ENCODE data around the gene GARRE1.
"Not testable (repeated sequence)": the region's sequence is repeated elsewhere in the genome, so short reads cannot be mapped to it uniquely, and the experiment has no call there.

The GARRE1 gene, protein sequence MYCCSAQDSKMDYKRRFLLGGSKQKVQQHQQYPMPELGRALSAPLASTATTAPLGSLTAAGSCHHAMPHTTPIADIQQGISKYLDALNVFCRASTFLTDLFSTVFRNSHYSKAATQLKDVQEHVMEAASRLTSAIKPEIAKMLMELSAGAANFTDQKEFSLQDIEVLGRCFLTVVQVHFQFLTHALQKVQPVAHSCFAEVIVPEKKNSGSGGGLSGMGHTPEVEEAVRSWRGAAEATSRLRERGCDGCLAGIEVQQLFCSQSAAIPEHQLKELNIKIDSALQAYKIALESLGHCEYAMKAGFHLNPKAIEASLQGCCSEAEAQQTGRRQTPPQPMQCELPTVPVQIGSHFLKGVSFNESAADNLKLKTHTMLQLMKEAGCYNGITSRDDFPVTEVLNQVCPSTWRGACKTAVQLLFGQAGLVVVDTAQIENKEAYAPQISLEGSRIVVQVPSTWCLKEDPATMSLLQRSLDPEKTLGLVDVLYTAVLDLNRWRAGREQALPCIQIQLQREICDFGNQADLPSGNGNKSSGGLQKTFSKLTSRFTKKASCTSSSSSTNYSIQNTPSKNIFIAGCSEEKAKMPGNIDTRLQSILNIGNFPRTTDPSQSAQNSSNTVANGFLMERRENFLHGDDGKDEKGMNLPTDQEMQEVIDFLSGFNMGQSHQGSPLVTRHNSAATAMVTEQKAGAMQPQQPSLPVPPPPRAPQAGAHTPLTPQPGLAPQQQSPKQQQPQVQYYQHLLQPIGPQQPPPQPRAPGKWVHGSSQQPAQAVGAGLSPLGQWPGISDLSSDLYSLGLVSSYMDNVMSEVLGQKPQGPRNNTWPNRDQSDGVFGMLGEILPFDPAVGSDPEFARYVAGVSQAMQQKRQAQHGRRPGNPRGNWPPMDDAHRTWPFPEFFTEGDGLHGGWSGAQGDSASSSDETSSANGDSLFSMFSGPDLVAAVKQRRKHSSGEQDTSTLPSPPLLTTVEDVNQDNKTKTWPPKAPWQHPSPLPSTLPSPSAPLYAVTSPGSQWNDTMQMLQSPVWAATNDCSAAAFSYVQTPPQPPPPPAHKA (N-terminal part only)

GRCh38 chr19:34254046-34254697, at the start of gene GARRE1:
GARRE1 (plus strand) TSS chr19:34254554; CDS start chr19:34300474, 45,920 bp downstream.
- no peak for DNase-seq (ENCODE audit: low read depth)

DNA sequence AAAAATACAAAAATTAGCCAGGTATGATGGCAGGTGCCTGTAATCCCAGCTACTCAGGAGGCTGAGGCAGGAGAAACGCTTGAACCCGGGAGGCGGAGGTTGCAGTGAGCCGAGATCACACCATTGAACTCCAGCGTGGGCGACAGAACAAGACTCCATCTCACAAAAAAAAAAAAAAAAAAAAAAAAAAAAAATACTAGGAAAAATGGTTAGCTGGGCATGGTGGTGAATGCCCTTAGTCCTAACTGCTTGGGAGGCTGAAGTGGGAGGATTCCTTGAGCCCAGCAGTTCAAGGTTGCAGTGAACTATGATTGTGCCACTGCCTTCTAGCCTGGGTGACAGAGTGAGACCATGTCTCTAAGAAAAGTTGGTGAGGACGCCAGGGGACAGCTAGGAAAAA, 49.0 kb upstream of the GARRE1 start:
- DNase-seq (ENCODE audit: low read depth), result not testable (repeated sequence)

DNA sequence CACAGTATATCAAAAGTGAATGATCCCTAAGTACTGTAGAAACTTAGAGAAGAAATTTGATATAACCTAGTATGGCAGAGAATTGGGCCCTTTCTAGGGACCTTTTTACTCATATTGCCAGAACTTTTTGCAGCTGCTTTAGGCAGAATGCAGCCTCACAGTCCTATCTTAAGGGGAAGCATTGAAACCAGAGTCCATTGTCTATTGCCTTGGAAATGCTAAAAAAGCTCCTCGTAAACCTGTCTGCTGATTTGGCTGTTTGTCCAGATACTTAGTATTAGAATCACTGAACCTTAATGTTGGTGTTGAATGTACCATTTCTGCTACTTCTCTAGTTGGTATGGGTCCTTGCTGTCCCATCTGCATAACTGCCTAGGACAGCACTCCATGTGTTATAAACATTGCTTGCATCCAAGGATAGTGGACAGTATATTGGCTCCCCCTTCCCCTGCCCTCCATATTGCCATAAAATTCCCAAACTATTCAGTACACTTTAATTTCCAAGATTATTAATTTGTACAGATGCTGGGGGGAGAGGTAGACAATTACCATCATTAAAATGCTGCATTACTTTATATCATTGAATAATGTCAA, 46.0 kb upstream of the GARRE1 start:
- DNase-seq (ENCODE audit: low read depth), result no peak

GRCh38 chr19:34209726-34210125, 44.6 kb upstream of the GARRE1 start:
- no peak for DNase-seq (ENCODE audit: low read depth)

- DNase-seq (ENCODE audit: low read depth), result no peak
Measured at GRCh38 chr19:34213283-34213682, 41.1 kb upstream of the GARRE1 start.

DNA sequence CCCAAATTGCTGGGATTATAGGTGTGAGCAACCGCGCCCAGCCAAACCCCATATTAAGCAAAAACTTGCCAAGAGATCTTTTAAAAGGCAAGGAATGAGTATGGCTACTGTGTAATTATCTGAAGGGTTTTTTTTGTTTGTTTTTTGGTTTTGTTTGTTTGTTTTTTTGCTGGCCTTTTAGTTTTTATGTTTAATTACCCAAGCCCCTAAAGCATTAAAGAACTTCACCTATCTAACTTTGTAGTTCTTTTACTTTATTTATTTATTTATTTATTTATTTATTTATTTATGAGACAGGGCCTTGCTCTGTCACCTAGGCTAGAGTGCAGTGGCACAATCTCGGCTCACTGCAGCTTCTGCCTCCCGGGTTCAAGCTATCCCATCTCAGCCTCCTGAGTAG, 40.3 kb upstream of the GARRE1 start:
- no peak for DNase-seq (ENCODE audit: low read depth)

DNA sequence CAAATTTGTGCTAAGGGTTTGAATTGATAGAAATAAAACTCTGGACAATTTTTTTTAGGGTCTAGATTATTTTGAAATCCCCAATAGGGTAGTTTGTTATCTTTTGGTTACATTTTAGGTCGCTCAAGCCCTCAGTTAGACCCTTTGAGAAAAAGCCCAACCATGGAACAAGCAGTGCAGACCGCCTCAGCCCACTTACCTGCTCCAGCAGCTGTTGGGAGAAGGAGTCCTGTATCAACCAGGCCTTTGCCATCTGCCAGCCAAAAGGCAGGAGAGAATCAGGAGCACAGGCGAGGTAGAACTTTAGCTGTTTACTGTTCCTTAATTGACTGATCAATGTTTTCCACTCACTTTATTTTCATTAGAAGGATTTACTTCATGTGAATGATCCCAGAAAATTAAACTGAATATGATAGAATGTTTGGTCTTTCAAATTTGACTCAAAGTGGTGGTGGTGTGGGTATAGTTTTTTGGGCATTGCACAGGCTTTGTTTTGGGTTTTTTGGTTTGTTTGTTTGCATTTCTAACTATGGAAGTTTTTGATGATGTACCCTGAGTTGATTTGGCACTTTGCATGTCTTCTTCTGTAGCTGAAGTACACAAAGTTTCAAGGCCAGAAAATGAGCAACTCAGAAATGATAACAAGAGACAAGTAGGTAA, 39.2 kb upstream of the GARRE1 start:
- DNase-seq (ENCODE audit: low read depth), result no peak

GRCh38 chr19:34215666-34216038, 38.7 kb upstream of the GARRE1 start:
- no peak for DNase-seq (ENCODE audit: low read depth)

- DNase-seq (ENCODE audit: low read depth), result not testable (repeated sequence)
Measured at GRCh38 chr19:34216745-34217219, 37.6 kb upstream of the GARRE1 start.

GRCh38 chr19:34217952-34218817, 36.2 kb upstream of the GARRE1 start:
- peak; percentile 96 for DNase-seq (ENCODE audit: low read depth)

GRCh38 chr19:34218818-34219164, 35.6 kb upstream of the GARRE1 start:
- DNase-seq (ENCODE audit: low read depth), result no peak

- DNase-seq (ENCODE audit: low read depth), result no peak
Measured at GRCh38 chr19:34220472-34221063, 33.8 kb upstream of the GARRE1 start.

- no peak for DNase-seq (ENCODE audit: low read depth)
Measured at GRCh38 chr19:34222386-34222785, 32.0 kb upstream of the GARRE1 start.

- DNase-seq (ENCODE audit: low read depth), result no peak
Measured at GRCh38 chr19:34224996-34225658, 29.2 kb upstream of the GARRE1 start.

DNA sequence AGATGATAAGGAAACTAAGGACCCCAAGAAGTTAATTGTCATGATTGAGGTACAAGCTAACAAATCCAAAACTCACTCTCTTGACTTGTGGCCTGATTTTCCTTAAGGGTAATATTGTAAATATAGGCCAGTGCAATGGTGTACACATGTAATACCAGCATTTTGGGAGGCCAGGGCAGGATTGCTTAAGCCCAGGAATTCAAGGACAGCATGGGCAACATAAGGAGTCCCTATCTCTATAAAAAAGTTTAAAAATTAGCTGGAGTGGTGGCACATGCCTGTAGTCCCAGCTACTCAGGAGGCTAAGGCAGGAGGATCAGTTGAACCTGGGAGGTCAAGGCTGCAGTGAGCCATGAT, 28.7 kb upstream of the GARRE1 start:
- DNase-seq (ENCODE audit: low read depth), result no peak

DNA sequence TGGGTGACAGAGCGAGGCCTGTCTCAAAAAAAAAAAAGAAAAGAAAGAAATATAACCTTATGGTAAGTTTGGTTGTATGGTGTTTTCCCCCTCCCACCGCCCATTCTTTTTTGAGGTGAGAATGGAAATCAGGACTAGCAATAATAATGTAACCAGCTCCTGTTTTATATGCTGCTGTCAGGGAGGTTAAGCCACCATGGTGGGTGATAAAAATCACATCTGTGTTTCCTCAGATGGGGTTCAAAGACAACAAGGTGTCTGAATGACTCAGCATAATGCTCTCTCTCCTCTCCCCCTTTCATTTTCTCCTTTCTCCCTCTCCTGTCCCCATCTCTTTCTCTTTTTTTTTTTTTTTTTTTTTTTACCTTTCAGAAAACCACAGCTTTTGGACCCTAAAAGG, 28.3 kb upstream of the GARRE1 start:
- no peak for DNase-seq (ENCODE audit: low read depth)

- no peak for DNase-seq (ENCODE audit: low read depth)
Measured at GRCh38 chr19:34228347-34228746, 26.0 kb upstream of the GARRE1 start.

- DNase-seq (ENCODE audit: low read depth), result no peak
Measured at GRCh38 chr19:34228762-34229161, 25.6 kb upstream of the GARRE1 start.

DNA sequence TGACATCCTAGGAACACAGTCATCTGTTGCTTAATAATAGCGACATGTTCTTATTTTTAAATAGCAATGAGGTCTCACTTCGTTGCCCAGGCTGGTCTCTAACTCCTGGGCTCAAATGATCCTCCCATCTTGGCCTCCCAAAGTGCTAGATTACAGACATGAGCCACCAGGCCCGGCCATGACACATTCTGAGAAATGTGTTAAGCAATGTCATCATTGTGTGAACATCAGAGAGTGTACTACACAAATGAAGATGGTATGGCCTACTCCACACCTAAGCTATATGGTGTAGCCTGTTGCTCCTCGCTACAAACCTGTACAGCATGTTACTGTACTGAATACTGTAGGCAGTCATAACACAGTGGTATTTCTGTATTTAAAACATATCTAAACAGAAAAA, 24.6 kb upstream of the GARRE1 start:
- DNase-seq (ENCODE audit: low read depth), result no peak

Measured in GM04503 (cell line).